D341Med (cell line): Measurements from ENCODE around the gene CFAP46.
"Not testable (repeated sequence)": the region's sequence is repeated elsewhere in the genome, so short reads cannot be mapped to it uniquely, and the experiment has no call there.

Experiments
- DNase-seq: peaks from one replicate; pipeline ENCODE4 v3.0.0; 2012; ENCODE audit warnings: low spot score

CFAP46 gene

GRCh38 chr10:132843276-132843675 lies 99.1 kb downstream of the CFAP46 start:
- DNase-seq: not testable (repeated sequence)

GRCh38 chr10:132842397-132842796 lies 100.0 kb downstream of the CFAP46 start:
- no peak for DNase-seq

- DNase-seq: no peak
Measured at GRCh38 chr10:132841615-132841975, 100.8 kb downstream of the CFAP46 start.

GRCh38 chr10:132840698-132841614 lies 101.4 kb downstream of the CFAP46 start:
- DNase-seq: no peak

- DNase-seq: no peak
Measured at GRCh38 chr10:132839061-132839460, 103.3 kb downstream of the CFAP46 start.

- DNase-seq: peak; percentile 7
Measured at GRCh38 chr10:132838346-132838970, 103.9 kb downstream of the CFAP46 start.

GRCh38 chr10:132837905-132838304 lies 104.5 kb downstream of the CFAP46 start:
- peak; percentile 30 for DNase-seq

GRCh38 chr10:132836832-132837540 lies 105.4 kb downstream of the CFAP46 start:
- DNase-seq: peak; percentile 83

GRCh38 chr10:132836248-132836831 lies 106.0 kb downstream of the CFAP46 start:
- peak; percentile 30 for DNase-seq

GRCh38 chr10:132835848-132836233 lies 106.5 kb downstream of the CFAP46 start:
- DNase-seq: peak; percentile 8

- DNase-seq: peak; percentile 12
Measured at GRCh38 chr10:132834891-132835847, 107.2 kb downstream of the CFAP46 start.

- peak; percentile 4 for DNase-seq
Measured at GRCh38 chr10:132834311-132834761, 108.0 kb downstream of the CFAP46 start.

- peak; percentile 7 for DNase-seq
Measured at GRCh38 chr10:132833421-132834111, 108.8 kb downstream of the CFAP46 start.

- peak; percentile 12 for DNase-seq
Measured at GRCh38 chr10:132832186-132832969, 110.0 kb downstream of the CFAP46 start.

- DNase-seq: peak; percentile 13
Measured at GRCh38 chr10:132829403-132829802, 113.0 kb downstream of the CFAP46 start.

GRCh38 chr10:132828681-132829080 lies 113.7 kb downstream of the CFAP46 start:
- DNase-seq: no peak

GRCh38 chr10:132827861-132828539 lies 114.4 kb downstream of the CFAP46 start:
- no peak for DNase-seq

GRCh38 chr10:132827423-132827789 lies 115.0 kb downstream of the CFAP46 start:
- DNase-seq: no peak
